ENCODE results near the gene ZNF500. TPM values are rescaled to one million over a fixed set of nuclear protein-coding genes. Genes with fewer than 3 reads are reported as not detected.

ZNF500 gene
- total and polyA plus RNA-seq, 8 donors: 12.5 to 20.8 (median 15.2) TPM

- Histone ChIP-seq H3K4me1 (peaks cover 6 to 19% of the 10 kb centered on the region in 2 donors), H3K9me3 (no peaks in the 10 kb centered on the region), H3K4me3 (peak overlapping the region; percentile 79 to 99), H3K36me3 (peaks cover 0 to 19% of the 10 kb centered on the region in 2 donors), H3K27me3 (no peaks in the 10 kb centered on the region), H3K27ac (peak overlapping the region in 1 of 2 donors; percentile 87)
- intact Hi-C loops (cut with DNase I): no loop called here
- no peak for TF ChIP-seq CTCF (IDR thresholded peaks at IDR 0.05)
- no peak for ATAC-seq
- DNase-seq: peak in 1 of 4 donors; percentile 36
Observed at GRCh38 chr16:4733747-4734062, 33.3 kb downstream of the ZNF500 start.

GRCh38 chr16:4733211-4733742 lies 33.7 kb downstream of the ZNF500 start:
- Histone ChIP-seq H3K36me3 (peaks cover 0 to 23% of the 10 kb centered on the region in 2 donors), H3K4me3 (peak overlapping the region; percentile 79 to 99), H3K27me3 (no peaks in the 10 kb centered on the region), H3K9me3 (no peaks in the 10 kb centered on the region), H3K4me1 (peaks cover 6 to 19% of the 10 kb centered on the region in 2 donors), H3K27ac (peak overlapping the region in 1 of 2 donors; percentile 87)
- intact Hi-C loops (cut with DNase I): no loop called here
- DNase-seq (peak in 1 of 4 donors; percentile 41), ATAC-seq (no peak)
- TF ChIP-seq CTCF (IDR thresholded peaks at IDR 0.05): no peak

GRCh38 chr16:4729876-4730275 lies 37.1 kb downstream of the ZNF500 start:
- no peak overlapping the region for H3K27ac ChIP-seq
- ATAC-seq (no peak), DNase-seq (no peak)
- no peak for TF ChIP-seq CTCF (IDR thresholded peaks at IDR 0.05)
- no peak overlapping the region for H3K4me3 ChIP-seq
- intact Hi-C loops (cut with DNase I): no loop called here
- H3K36me3 ChIP-seq: peaks cover 0 to 50% of the 10 kb centered on the region in 2 donors
- no peaks in the 10 kb centered on the region for H3K9me3 ChIP-seq
- no peaks in the 10 kb centered on the region for H3K27me3 ChIP-seq
- H3K4me1 ChIP-seq: peaks cover under 1 to 11% of the 10 kb centered on the region in 2 donors

- intact Hi-C loops (cut with DNase I): no loop called here
- no peak overlapping the region for H3K27ac ChIP-seq
- no peaks in the 10 kb centered on the region for H3K9me3 ChIP-seq
- no peak for TF ChIP-seq CTCF (IDR thresholded peaks at IDR 0.05)
- peaks cover 0 to 62% of the 10 kb centered on the region in 2 donors for H3K36me3 ChIP-seq
- no peak for DNase-seq
- H3K27me3 ChIP-seq: no peaks in the 10 kb centered on the region
- no peak for ATAC-seq
- H3K4me3 ChIP-seq: no peak overlapping the region
- H3K4me1 ChIP-seq: peaks cover 0 to 10% of the 10 kb centered on the region in 2 donors
Observed at GRCh38 chr16:4728676-4729075, 38.3 kb downstream of the ZNF500 start.

- no peak overlapping the region for H3K27ac ChIP-seq
- no peaks in the 10 kb centered on the region for H3K27me3 ChIP-seq
- peaks cover 0 to 80% of the 10 kb centered on the region in 2 donors for H3K36me3 ChIP-seq
- intact Hi-C loops (cut with DNase I): no loop called here
- H3K4me3 ChIP-seq: no peak overlapping the region
- DNase-seq (no peak), ATAC-seq (no peak)
- H3K4me1 ChIP-seq: no peaks in the 10 kb centered on the region
- no peak for TF ChIP-seq CTCF (IDR thresholded peaks at IDR 0.05)
- H3K9me3 ChIP-seq: no peaks in the 10 kb centered on the region
Observed at GRCh38 chr16:4726616-4727015, 40.3 kb downstream of the ZNF500 start.
